ENCODE results near the gene RBM43.

The RBM43 gene

GRCh38 chr2:151292141-151292540, 30.5 kb upstream of the RBM43 start:
- Histone ChIP-seq H3K36me3 (ENCODE audit: control insufficient read depth in 1 of 2, insufficient read depth in 2 of 2, low read length in 2 of 2) (no peaks in the 10 kb centered on the region), H3K9me3 (ENCODE audit: control insufficient read depth in 1 of 2, low read length in 2 of 2) (no peaks in the 10 kb centered on the region), H3K9ac (ENCODE audit: low read depth in 1 of 2, low read length in 2 of 2) (no peak overlapping the region), H3K27ac (ENCODE audit: low read depth, low read length) (no peak overlapping the region), H3K4me1 (ENCODE audit: control insufficient read depth in 1 of 2, insufficient read depth in 2 of 2, low read length in 2 of 2) (peaks cover 12 to 16% of the 10 kb centered on the region in 2 donors), H3K4me3 (ENCODE audit: low read depth in 1 of 2, low read length in 2 of 2) (no peak overlapping the region), H3K27me3 (ENCODE audit: control insufficient read depth in 1 of 2, insufficient read depth in 2 of 2, low read length in 2 of 2) (no peaks in the 10 kb centered on the region)

GRCh38 chr2:151291224-151291623, 29.6 kb upstream of the RBM43 start:
- Histone ChIP-seq H3K4me1 (ENCODE audit: control insufficient read depth in 1 of 2, insufficient read depth in 2 of 2, low read length in 2 of 2) (peaks cover 16 to 17% of the 10 kb centered on the region in 2 donors), H3K27me3 (ENCODE audit: control insufficient read depth in 1 of 2, insufficient read depth in 2 of 2, low read length in 2 of 2) (no peaks in the 10 kb centered on the region), H3K27ac (ENCODE audit: low read depth, low read length) (no peak overlapping the region), H3K9me3 (ENCODE audit: control insufficient read depth in 1 of 2, low read length in 2 of 2) (no peaks in the 10 kb centered on the region), H3K4me3 (ENCODE audit: low read depth in 1 of 2, low read length in 2 of 2) (no peak overlapping the region), H3K9ac (ENCODE audit: low read depth in 1 of 2, low read length in 2 of 2) (no peak overlapping the region), H3K36me3 (ENCODE audit: control insufficient read depth in 1 of 2, insufficient read depth in 2 of 2, low read length in 2 of 2) (no peaks in the 10 kb centered on the region)

- Histone ChIP-seq H3K9ac (ENCODE audit: low read depth in 1 of 2, low read length in 2 of 2) (peak overlapping the region; percentile 89 to 95), H3K27me3 (ENCODE audit: control insufficient read depth in 1 of 2, insufficient read depth in 2 of 2, low read length in 2 of 2) (no peaks in the 10 kb centered on the region)
Observed at GRCh38 chr2:151289972-151290866, 28.6 kb upstream of the RBM43 start.

GRCh38 chr2:151287513-151288250, 26.0 kb upstream of the RBM43 start:
- H3K27me3 ChIP-seq (ENCODE audit: control insufficient read depth in 1 of 2, insufficient read depth in 2 of 2, low read length in 2 of 2): no peaks in the 10 kb centered on the region
- H3K4me3 ChIP-seq (ENCODE audit: low read depth in 1 of 2, low read length in 2 of 2): peak overlapping the region; percentile 69 to 90

More at GRCh38 chr2:151289972-151290866, 28.6 kb upstream of the RBM43 start:
- no peaks in the 10 kb centered on the region for H3K9me3 ChIP-seq (ENCODE audit: control insufficient read depth in 1 of 2, low read length in 2 of 2)
- no peaks in the 10 kb centered on the region for H3K36me3 ChIP-seq (ENCODE audit: control insufficient read depth in 1 of 2, insufficient read depth in 2 of 2, low read length in 2 of 2)
- H3K4me1 ChIP-seq (ENCODE audit: control insufficient read depth in 1 of 2, insufficient read depth in 2 of 2, low read length in 2 of 2): peaks cover 16 to 17% of the 10 kb centered on the region in 2 donors
- peak overlapping the region; percentile 96 for H3K27ac ChIP-seq (ENCODE audit: low read depth, low read length)
- H3K4me3 ChIP-seq (ENCODE audit: low read depth in 1 of 2, low read length in 2 of 2): peak overlapping the region; percentile 90 to 96

GRCh38 chr2:151282401-151282800, 20.7 kb upstream of the RBM43 start:
- Histone ChIP-seq H3K9me3 (ENCODE audit: control insufficient read depth in 1 of 2, low read length in 2 of 2) (no peaks in the 10 kb centered on the region), H3K9ac (ENCODE audit: low read depth in 1 of 2, low read length in 2 of 2) (no peak overlapping the region), H3K27me3 (ENCODE audit: control insufficient read depth in 1 of 2, insufficient read depth in 2 of 2, low read length in 2 of 2) (no peaks in the 10 kb centered on the region), H3K27ac (ENCODE audit: low read depth, low read length) (no peak overlapping the region), H3K36me3 (ENCODE audit: control insufficient read depth in 1 of 2, insufficient read depth in 2 of 2, low read length in 2 of 2) (peaks cover 10 to 41% of the 10 kb centered on the region in 2 donors), H3K4me3 (ENCODE audit: low read depth in 1 of 2, low read length in 2 of 2) (no peak overlapping the region), H3K4me1 (ENCODE audit: control insufficient read depth in 1 of 2, insufficient read depth in 2 of 2, low read length in 2 of 2) (peaks cover 3 to 7% of the 10 kb centered on the region in 2 donors)

More at GRCh38 chr2:151287513-151288250, 26.0 kb upstream of the RBM43 start:
- Histone ChIP-seq H3K36me3 (ENCODE audit: control insufficient read depth in 1 of 2, insufficient read depth in 2 of 2, low read length in 2 of 2) (no peaks in the 10 kb centered on the region), H3K9ac (ENCODE audit: low read depth in 1 of 2, low read length in 2 of 2) (no peak overlapping the region), H3K27ac (ENCODE audit: low read depth, low read length) (no peak overlapping the region), H3K9me3 (ENCODE audit: control insufficient read depth in 1 of 2, low read length in 2 of 2) (no peaks in the 10 kb centered on the region), H3K4me1 (ENCODE audit: control insufficient read depth in 1 of 2, insufficient read depth in 2 of 2, low read length in 2 of 2) (peaks cover 16 to 17% of the 10 kb centered on the region in 2 donors)

- H3K27ac ChIP-seq (ENCODE audit: low read depth, low read length): no peak overlapping the region
- no peaks in the 10 kb centered on the region for H3K9me3 ChIP-seq (ENCODE audit: control insufficient read depth in 1 of 2, low read length in 2 of 2)
- H3K4me3 ChIP-seq (ENCODE audit: low read depth in 1 of 2, low read length in 2 of 2): no peak overlapping the region
- no peaks in the 10 kb centered on the region for H3K4me1 ChIP-seq (ENCODE audit: control insufficient read depth in 1 of 2, insufficient read depth in 2 of 2, low read length in 2 of 2)
- H3K9ac ChIP-seq (ENCODE audit: low read depth in 1 of 2, low read length in 2 of 2): no peak overlapping the region
- H3K36me3 ChIP-seq (ENCODE audit: control insufficient read depth in 1 of 2, insufficient read depth in 2 of 2, low read length in 2 of 2): peaks cover 27 to 54% of the 10 kb centered on the region in 2 donors
- no peaks in the 10 kb centered on the region for H3K27me3 ChIP-seq (ENCODE audit: control insufficient read depth in 1 of 2, insufficient read depth in 2 of 2, low read length in 2 of 2)
Observed at GRCh38 chr2:151280271-151280670, 18.6 kb upstream of the RBM43 start.

- Histone ChIP-seq H3K9ac (ENCODE audit: low read depth in 1 of 2, low read length in 2 of 2) (no peak overlapping the region), H3K36me3 (ENCODE audit: control insufficient read depth in 1 of 2, insufficient read depth in 2 of 2, low read length in 2 of 2) (peaks cover 29 to 67% of the 10 kb centered on the region in 2 donors), H3K9me3 (ENCODE audit: control insufficient read depth in 1 of 2, low read length in 2 of 2) (no peaks in the 10 kb centered on the region), H3K4me3 (ENCODE audit: low read depth in 1 of 2, low read length in 2 of 2) (no peak overlapping the region), H3K4me1 (ENCODE audit: control insufficient read depth in 1 of 2, insufficient read depth in 2 of 2, low read length in 2 of 2) (no peaks in the 10 kb centered on the region), H3K27ac (ENCODE audit: low read depth, low read length) (no peak overlapping the region), H3K27me3 (ENCODE audit: control insufficient read depth in 1 of 2, insufficient read depth in 2 of 2, low read length in 2 of 2) (no peaks in the 10 kb centered on the region)
Observed at GRCh38 chr2:151278487-151278886, 16.8 kb upstream of the RBM43 start.

- Histone ChIP-seq H3K27ac (ENCODE audit: low read depth, low read length) (no peak overlapping the region), H3K4me3 (ENCODE audit: low read depth in 1 of 2, low read length in 2 of 2) (no peak overlapping the region), H3K9ac (ENCODE audit: low read depth in 1 of 2, low read length in 2 of 2) (no peak overlapping the region), H3K36me3 (ENCODE audit: control insufficient read depth in 1 of 2, insufficient read depth in 2 of 2, low read length in 2 of 2) (peaks cover 31 to 74% of the 10 kb centered on the region in 2 donors), H3K27me3 (ENCODE audit: control insufficient read depth in 1 of 2, insufficient read depth in 2 of 2, low read length in 2 of 2) (no peaks in the 10 kb centered on the region), H3K4me1 (ENCODE audit: control insufficient read depth in 1 of 2, insufficient read depth in 2 of 2, low read length in 2 of 2) (no peaks in the 10 kb centered on the region), H3K9me3 (ENCODE audit: control insufficient read depth in 1 of 2, low read length in 2 of 2) (no peaks in the 10 kb centered on the region)
Observed at GRCh38 chr2:151277067-151277466, 15.4 kb upstream of the RBM43 start.

- Histone ChIP-seq H3K9me3 (ENCODE audit: control insufficient read depth in 1 of 2, low read length in 2 of 2) (no peaks in the 10 kb centered on the region), H3K36me3 (ENCODE audit: control insufficient read depth in 1 of 2, insufficient read depth in 2 of 2, low read length in 2 of 2) (peaks cover 25 to 79% of the 10 kb centered on the region in 2 donors), H3K27me3 (ENCODE audit: control insufficient read depth in 1 of 2, insufficient read depth in 2 of 2, low read length in 2 of 2) (no peaks in the 10 kb centered on the region), H3K9ac (ENCODE audit: low read depth in 1 of 2, low read length in 2 of 2) (no peak overlapping the region), H3K4me1 (ENCODE audit: control insufficient read depth in 1 of 2, insufficient read depth in 2 of 2, low read length in 2 of 2) (no peaks in the 10 kb centered on the region), H3K4me3 (ENCODE audit: low read depth in 1 of 2, low read length in 2 of 2) (no peak overlapping the region), H3K27ac (ENCODE audit: low read depth, low read length) (no peak overlapping the region)
Observed at GRCh38 chr2:151275291-151275690, 13.6 kb upstream of the RBM43 start.

GRCh38 chr2:151271824-151272223, 10.2 kb upstream of the RBM43 start:
- peaks cover 16 to 55% of the 10 kb centered on the region in 2 donors for H3K36me3 ChIP-seq (ENCODE audit: control insufficient read depth in 1 of 2, insufficient read depth in 2 of 2, low read length in 2 of 2)
- H3K9ac ChIP-seq (ENCODE audit: low read depth in 1 of 2, low read length in 2 of 2): no peak overlapping the region
- H3K4me1 ChIP-seq (ENCODE audit: control insufficient read depth in 1 of 2, insufficient read depth in 2 of 2, low read length in 2 of 2): no peaks in the 10 kb centered on the region
- H3K4me3 ChIP-seq (ENCODE audit: low read depth in 1 of 2, low read length in 2 of 2): no peak overlapping the region
- no peak overlapping the region for H3K27ac ChIP-seq (ENCODE audit: low read depth, low read length)
- H3K27me3 ChIP-seq (ENCODE audit: control insufficient read depth in 1 of 2, insufficient read depth in 2 of 2, low read length in 2 of 2): no peaks in the 10 kb centered on the region
- no peaks in the 10 kb centered on the region for H3K9me3 ChIP-seq (ENCODE audit: control insufficient read depth in 1 of 2, low read length in 2 of 2)

Data from duodenal mucosa (tissue), 2 donors.